H1 (cell line): ENCODE data around the gene MCC. TPM values are rescaled to one million over a fixed set of nuclear protein-coding genes. Genes with fewer than 3 reads are reported as not detected.

Experiments used
- CTCF ChIA-PET: fragments of 300-600 bp; sonication (Branson Sonifier 250); formaldehyde crosslinking; loops from one replicate; lab custom pipeline; 2021; ENCODE audit not compliant: partially characterized antibody; lab: Charles Lee
- POLR2A ChIA-PET: fragments of 300-600 bp; sonication (Branson Sonifier 250); formaldehyde crosslinking; loops from one replicate; lab custom pipeline; 2021; ENCODE audit warnings: inconsistent platforms; ENCODE audit not compliant: partially characterized antibody; lab: Charles Lee
- DNase-seq, 2 experiments: peaks; one replicate each; pipeline versions ENCODE4 v3.0.0 to v3.0.0-alpha.2; 2010 to 2022; ENCODE audit warnings: low spot score in 2 of 2, low read depth in 1 of 2, mixed read lengths in 1 of 2
- FAIRE-seq: peaks from 2 replicates; lab custom pipeline; 2011; peaks lifted over from hg19 to GRCh38; lab: Jason Lieb, UNC
- H2AFZ ChIP-seq: 2 replicates; pipeline ENCODE4 v1.8.1; 2012; ENCODE audit warnings: low read length, inconsistent platforms
- H2AK5ac ChIP-seq: 2 replicates; pipeline ENCODE4 v1.6.1; 2013; ENCODE audit warnings: low read depth, low read length
- H2BK120ac ChIP-seq: replicated peaks from 2 replicates; pipeline ENCODE3; 2013; ENCODE audit warnings: low read depth, low read length, inconsistent platforms
- H2BK12ac ChIP-seq: 2 replicates; pipeline ENCODE4 v1.6.1; 2013; ENCODE audit warnings: low read depth, low read length
- H2BK15ac ChIP-seq: 2 replicates; pipeline ENCODE4 v1.6.1; 2013; ENCODE audit warnings: low read length
- H2BK20ac ChIP-seq: 2 replicates; pipeline ENCODE4 v1.6.1; 2013; ENCODE audit warnings: low read length
- H2BK5ac ChIP-seq: 2 replicates; pipeline ENCODE4 v1.6.1; 2013; ENCODE audit warnings: low read depth, low read length
- H3K14ac ChIP-seq: 2 replicates; pipeline ENCODE4 v1.6.1; 2013; ENCODE audit warnings: inconsistent platforms; ENCODE audit not compliant: insufficient read length
- H3K18ac ChIP-seq: 2 replicates; pipeline ENCODE4 v1.6.1; 2013; ENCODE audit warnings: low read length; ENCODE audit errors: extremely low read depth
- H3K23ac ChIP-seq: 2 replicates; pipeline ENCODE4 v1.6.1; 2013; ENCODE audit warnings: inconsistent platforms; ENCODE audit not compliant: insufficient read length
- H3K23me2 ChIP-seq: 2 replicates; pipeline ENCODE4 v1.6.1; 2013; ENCODE audit warnings: low read depth, low read length
- H3K27ac ChIP-seq: 2 replicates; pipeline ENCODE4 v1.6.1; 2011; ENCODE audit warnings: low read depth, low read length, inconsistent platforms
- H3K27me3 ChIP-seq, 4 experiments: replicated peaks in 1 of 4; 1 replicate in 1 of 4; 2 replicates in 3 of 4; pipeline versions ENCODE4 v1.6.1 to v1.8.1; 2011 to 2013; ENCODE audit warnings: low read length in 3 of 4, mild to moderate bottlenecking in 3 of 4, inconsistent platforms in 2 of 4, mixed read lengths in 2 of 4, moderate library complexity in 1 of 4; ENCODE audit not compliant: control insufficient read depth in 3 of 4, insufficient read depth in 3 of 4; ENCODE audit errors: extremely low read depth in 1 of 4
- H3K36me3 ChIP-seq, 4 experiments: 2 replicates each; pipeline versions ENCODE4 v1.6.1 to v1.8.1; 2011 to 2013; ENCODE audit warnings: mild to moderate bottlenecking in 4 of 4, low read length in 3 of 4, moderate library complexity in 2 of 4, control low read depth in 1 of 4, inconsistent platforms in 1 of 4; ENCODE audit not compliant: insufficient read depth in 4 of 4, control insufficient read depth in 2 of 4
- H3K4ac ChIP-seq: replicated peaks from 2 replicates; pipeline ENCODE3; 2013; ENCODE audit warnings: low read length, low read depth, mixed read lengths, inconsistent platforms; ENCODE audit not compliant: insufficient read length
- H3K4me1 ChIP-seq, 4 experiments: replicated peaks in 1 of 4; 1 replicate in 1 of 4; 2 replicates in 3 of 4; pipeline versions ENCODE4 v1.6.1 to v1.8.1; 2011 to 2013; ENCODE audit warnings: low read length in 3 of 4, inconsistent platforms in 2 of 4, mixed read lengths in 1 of 4; ENCODE audit not compliant: insufficient read depth in 4 of 4, control insufficient read depth in 3 of 4
- H3K4me2 ChIP-seq, 2 experiments: 2 replicates each; pipeline versions ENCODE4 v1.6.1 to v1.8.1; 2011 to 2013; ENCODE audit warnings: low read depth in 2 of 2, low read length in 2 of 2, control low read depth in 1 of 2, inconsistent platforms in 1 of 2, mild to moderate bottlenecking in 1 of 2; ENCODE audit not compliant: insufficient read depth in 1 of 2
- H3K4me3 ChIP-seq, 4 experiments: fragments of 200-600, 300-600 bp in 1 of 4; sonication (generic), shearing (Covaris generic), sonication (Bioruptor Twin) in 1 of 4; 2 replicates each; pipeline versions ENCODE4 v1.5.1 to v1.8.1; 2011 to 2016; ENCODE audit warnings: low read length in 4 of 4, low read depth in 3 of 4, control low read depth in 2 of 4, inconsistent platforms in 2 of 4, mild to moderate bottlenecking in 2 of 4, mixed read lengths in 1 of 4, moderate library complexity in 1 of 4; ENCODE audit not compliant: insufficient read depth in 2 of 4; ENCODE audit errors: extremely low read depth in 1 of 4
- H3K56ac ChIP-seq: replicated peaks from 2 replicates; pipeline ENCODE3; 2013; ENCODE audit warnings: low read depth, mild to moderate bottlenecking, mixed read lengths, low read length, inconsistent platforms; ENCODE audit not compliant: insufficient read length
- H3K79me1 ChIP-seq: 2 replicates; pipeline ENCODE4 v1.6.1; 2013; ENCODE audit warnings: low read depth, low read length, control low read depth
- H3K79me2 ChIP-seq, 2 experiments: 2 replicates each; pipeline versions ENCODE4 v1.6.1 to v1.8.1; 2012 to 2013; ENCODE audit warnings: low read length in 2 of 2, mild to moderate bottlenecking in 2 of 2, inconsistent platforms in 1 of 2; ENCODE audit not compliant: insufficient read depth in 2 of 2, control insufficient read depth in 1 of 2
- H3K9ac ChIP-seq, 4 experiments: replicated peaks in 1 of 4; 1 replicate in 1 of 4; 2 replicates in 3 of 4; pipeline versions ENCODE4 v1.6.1 to v1.8.1; 2011 to 2013; ENCODE audit warnings: low read depth in 3 of 4, low read length in 3 of 4, control low read depth in 2 of 4, mild to moderate bottlenecking in 2 of 4, moderate library complexity in 2 of 4, inconsistent platforms in 1 of 4; ENCODE audit errors: extremely low read depth in 1 of 4
- H3K9me3 ChIP-seq, 2 experiments: 2 replicates each; pipeline versions ENCODE4 v1.6.1 to v1.8.1; 2012 to 2013; ENCODE audit warnings: mild to moderate bottlenecking in 2 of 2, moderate library complexity in 2 of 2, control low read depth in 1 of 2, inconsistent platforms in 1 of 2, low read depth in 1 of 2, low read length in 1 of 2, mixed read lengths in 1 of 2; ENCODE audit not compliant: insufficient read depth in 2 of 2
- H4K20me1 ChIP-seq, 2 experiments: replicated peaks in 1 of 2; 2 replicates each; pipeline versions ENCODE3 to v1.8.1; 2011 to 2013; ENCODE audit warnings: inconsistent platforms in 2 of 2, low read length in 2 of 2, mild to moderate bottlenecking in 1 of 2; ENCODE audit not compliant: insufficient read depth in 2 of 2, control insufficient read depth in 1 of 2
- H4K5ac ChIP-seq: 2 replicates; pipeline ENCODE4 v1.6.1; 2013; ENCODE audit warnings: low read length, low read depth, mixed read lengths, inconsistent platforms; ENCODE audit not compliant: insufficient read length
- H4K8ac ChIP-seq: 2 replicates; pipeline ENCODE4 v1.8.0; 2013; ENCODE audit warnings: mild to moderate bottlenecking, moderate library complexity, low read length, inconsistent platforms; ENCODE audit not compliant: insufficient read depth; ENCODE audit errors: extremely low read depth
- H4K91ac ChIP-seq: replicated peaks from 2 replicates; pipeline ENCODE3; 2013; ENCODE audit warnings: low read length, mixed read lengths, inconsistent platforms; ENCODE audit not compliant: insufficient read length
- BRCA1 ChIP-seq: IDR thresholded peaks from 2 replicates; pipeline ENCODE4 v1.6.1; 2012; ENCODE audit warnings: low read depth, low read length, improper control_type of control experiment
- CHD1 ChIP-seq: IDR thresholded peaks from 2 replicates; pipeline ENCODE4 v1.6.1; 2012; ENCODE audit warnings: low read depth, low read length, improper control_type of control experiment
- EZH2 ChIP-seq: fragments of 200-600 bp; sonication (generic); IDR thresholded peaks from 2 replicates; pipeline ENCODE4 v1.7.1; 2012; ENCODE audit warnings: low read depth, mild to moderate bottlenecking, moderate library complexity, low read length, inconsistent platforms; ENCODE audit not compliant: severe bottlenecking
- POLR2AphosphoS5 ChIP-seq: IDR thresholded peaks from 2 replicates; pipeline ENCODE4 v1.6.1; 2011; ENCODE audit warnings: low read depth, low read length
- SAP30 ChIP-seq: fragments of 300-600 bp; sonication (generic); IDR thresholded peaks from 2 replicates; pipeline ENCODE4 v1.7.1; 2012; ENCODE audit warnings: low read length, moderate library complexity, mild to moderate bottlenecking, inconsistent platforms; ENCODE audit not compliant: insufficient read depth, insufficient replicate concordance
- SIN3A ChIP-seq, 2 experiments: IDR thresholded peaks in 1 of 2; conservative IDR thresholded peaks in 1 of 2; 2 replicates each; pipeline ENCODE4 v1.6.1; 2011 to 2012; ENCODE audit warnings: low read length in 2 of 2, improper control_type of control experiment in 1 of 2, low read depth in 1 of 2, mild to moderate bottlenecking in 1 of 2
- SIRT6 ChIP-seq: IDR thresholded peaks from one replicate; pipeline ENCODE4 v1.7.1; 2012; ENCODE audit warnings: low read length, inconsistent platforms
- TCF12 ChIP-seq: IDR thresholded peaks from 2 replicates; pipeline ENCODE4 v1.6.1; 2011; ENCODE audit warnings: low read depth, mild to moderate bottlenecking, low read length
- YY1 ChIP-seq: IDR thresholded peaks from 2 replicates; pipeline ENCODE4 v1.6.1; 2011; ENCODE audit warnings: low read depth, mild to moderate bottlenecking, low read length
- WGBS, 2 experiments: shearing (Covaris generic) in 1 of 2; methylation state at CpG; one replicate each; pipeline versions ENCODE4 v1.1.6 to v1.1.7; 2013 to 2015; ENCODE audit warnings: low lambda C conversion rate in 2 of 2, mixed read lengths in 2 of 2, inconsistent platforms in 1 of 2, low coverage in 1 of 2, missing lambda C conversion rate in 1 of 2; ENCODE audit not compliant: insufficient replicate concordance in 2 of 2, insufficient coverage in 1 of 2, insufficient read length in 1 of 2; ENCODE audit errors: extremely low coverage in 1 of 2, missing lambda C conversion rate in 1 of 2; 5-methylcytosine and 5-hydroxymethylcytosine counted together
- polyA plus RNA-seq, 7 experiments: library from polyadenylated mRNA; depleted of rRNA in 3 of 7; stranded (reverse) in 5 of 7; unstranded in 2 of 7; fragments of >200 nt in 5 of 7; fragments of 200-250 nt in 2 of 7; gene quantifications; 1 replicate in 5 of 7; 2 replicates in 1 of 7; 4 replicates in 1 of 7; pipeline versions ENCODE4 v1.2.1 to v1.2.3, GENCODE V29; 2011 to 2013; ENCODE audit warnings: missing spikeins in 2 of 7, mixed read lengths in 2 of 7
- total RNA-seq: library from RNA; stranded (reverse); fragmentation: NEBNext Ultra II Directional; extraction: Animal tissue kit (Norgen Biotek cat#: 25700); gene quantifications from 2 replicates; pipeline ENCODE4 v1.2.1, GENCODE V29; 2021
- TF ChIP-seq, protein P1 (sequence below): IDR thresholded peaks from 2 replicates; pipeline ENCODE4 v1.6.1; 2012; ENCODE audit warnings: inconsistent platforms
- TF ChIP-seq, protein P2 (sequence below): IDR thresholded peaks from 2 replicates; pipeline ENCODE4 v1.6.1; 2011; ENCODE audit warnings: low read depth, mild to moderate bottlenecking, low read length; ENCODE audit not compliant: insufficient read depth
- TF ChIP-seq, protein P3 (sequence below): IDR thresholded peaks from 2 replicates; pipeline ENCODE4 v1.6.1; 2011; ENCODE audit warnings: low read length, improper control_type of control experiment

Gene MCC
- total and polyA plus RNA-seq, 2 of the 8 experiments (the other 6 are each of a cell fraction or from before 2014, with no cell fraction given): 2.6 to 18.3 TPM

DNA sequence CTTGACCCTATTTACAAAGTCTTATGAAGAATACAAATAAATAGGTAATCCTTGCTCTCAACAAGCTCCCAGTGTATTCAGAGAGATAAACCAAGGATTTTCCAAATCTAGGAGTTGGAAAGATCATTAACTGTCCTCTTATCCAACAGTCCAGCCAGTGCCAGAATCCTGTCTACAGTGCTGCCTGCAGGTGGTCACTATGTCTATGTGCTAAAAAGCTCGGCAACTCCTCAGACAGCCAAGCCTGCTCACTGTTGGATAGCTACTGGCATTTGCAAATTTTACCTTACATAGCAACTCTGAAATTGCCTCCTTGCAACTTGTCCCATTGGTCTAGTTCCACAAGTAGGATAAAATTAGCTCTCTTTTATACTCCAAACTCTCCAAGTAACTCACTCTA is 324.2 kb downstream of the MCC start:
- CTCF ChIA-PET: interaction anchor here (0.6 kb wide), 1 partner anchor 73 kb away, joined by 3 read pairs; no protein-coding TSS in a partner anchor
- FAIRE-seq: no peak
- no peaks in the 10 kb centered on the region for H3K79me1 ChIP-seq
- TF ChIP-seq BRCA1 (no peak), SIRT6 (no peak), SIN3A (conservative IDR thresholded peaks at IDR 0.05 in 1 of 2, IDR thresholded peaks at IDR 0.05 in 1 of 2; ENCODE audit: low read depth in 1 of 2, low read length in 2 of 2) (no peak), EZH2 (no peak), SAP30 (no peak), YY1 (no peak), TCF12 (no peak), CHD1 (no peak), POLR2AphosphoS5 (no peak)
- TF ChIP-seq, protein P1, sequence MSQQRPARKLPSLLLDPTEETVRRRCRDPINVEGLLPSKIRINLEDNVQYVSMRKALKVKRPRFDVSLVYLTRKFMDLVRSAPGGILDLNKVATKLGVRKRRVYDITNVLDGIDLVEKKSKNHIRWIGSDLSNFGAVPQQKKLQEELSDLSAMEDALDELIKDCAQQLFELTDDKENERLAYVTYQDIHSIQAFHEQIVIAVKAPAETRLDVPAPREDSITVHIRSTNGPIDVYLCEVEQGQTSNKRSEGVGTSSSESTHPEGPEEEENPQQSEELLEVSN: no peak
- TF ChIP-seq, protein P2, sequence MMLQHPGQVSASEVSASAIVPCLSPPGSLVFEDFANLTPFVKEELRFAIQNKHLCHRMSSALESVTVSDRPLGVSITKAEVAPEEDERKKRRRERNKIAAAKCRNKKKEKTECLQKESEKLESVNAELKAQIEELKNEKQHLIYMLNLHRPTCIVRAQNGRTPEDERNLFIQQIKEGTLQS: no peak
- TF ChIP-seq, protein P3, sequence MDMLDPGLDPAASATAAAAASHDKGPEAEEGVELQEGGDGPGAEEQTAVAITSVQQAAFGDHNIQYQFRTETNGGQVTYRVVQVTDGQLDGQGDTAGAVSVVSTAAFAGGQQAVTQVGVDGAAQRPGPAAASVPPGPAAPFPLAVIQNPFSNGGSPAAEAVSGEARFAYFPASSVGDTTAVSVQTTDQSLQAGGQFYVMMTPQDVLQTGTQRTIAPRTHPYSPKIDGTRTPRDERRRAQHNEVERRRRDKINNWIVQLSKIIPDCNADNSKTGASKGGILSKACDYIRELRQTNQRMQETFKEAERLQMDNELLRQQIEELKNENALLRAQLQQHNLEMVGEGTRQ: no peak

More for the DNA sequence above, 324.2 kb downstream of the MCC start:
- Histone ChIP-seq H3K4me3 (no peak overlapping the region), H2BK120ac (no peak overlapping the region), H4K91ac (no peak overlapping the region), H3K9ac (no peak overlapping the region), H2BK20ac (no peak overlapping the region), H3K18ac (no peak overlapping the region), H4K20me1 (no peaks in the 10 kb centered on the region), H2AK5ac (no peak overlapping the region), H3K27me3 (peaks cover 0 to 1% (median 0%) of the 10 kb centered on the region in 4 experiments; a peak in 1 of 7 replicates), H3K23ac (no peak overlapping the region), H2BK15ac (no peak overlapping the region), H3K79me2 (peaks cover 0 to 3% of the 10 kb centered on the region in 2 experiments; a peak in 1 of 4 replicates), H2BK12ac (no peak overlapping the region), H3K9me3 (no peaks in the 10 kb centered on the region), H3K23me2 (no peaks in the 10 kb centered on the region), H4K5ac (no peak overlapping the region), H2AFZ (no peak overlapping the region), H3K14ac (no peak overlapping the region), H3K4me1 (peaks cover 0 to 12% (median 3%) of the 10 kb centered on the region in 4 experiments; a peak in 3 of 7 replicates), H3K36me3 (no peaks in the 10 kb centered on the region), H3K4ac (no peak overlapping the region), H3K4me2 (no peak overlapping the region), H4K8ac (no peak overlapping the region), H3K27ac (no peak overlapping the region), H3K56ac (no peak overlapping the region), H2BK5ac (no peak overlapping the region)
- WGBS, 2 experiments: 87% methylated on average over 1 of the region's 1 CpG; no CpG with 5 or more reads in 1 of the 2 experiments
- POLR2A ChIA-PET: no interaction called here
- peak in 1 of 2 experiments; percentile 30 for DNase-seq
